NB4 (cell line): ENCODE measurements around the gene ADAM8.

ENCODE experiments used
- DNase-seq: peaks from one replicate; pipeline ENCODE4 v3.0.0; 2010; ENCODE audit warnings: low read depth
- H3K4me3 ChIP-seq: one replicate; pipeline ENCODE4 v1.5.1; 2011; ENCODE audit warnings: mild to moderate bottlenecking, low read depth, low read length, moderate library complexity
- MAX ChIP-seq: IDR thresholded peaks from 2 replicates; pipeline ENCODE4 v1.6.1; 2011; ENCODE audit warnings: low read depth, low read length
- MYC ChIP-seq: IDR thresholded peaks from 2 replicates; pipeline ENCODE4 v1.6.1; 2011; ENCODE audit warnings: low read depth, low read length
- POLR2A ChIP-seq: IDR thresholded peaks from 2 replicates; pipeline ENCODE4 v1.6.1; 2011; ENCODE audit warnings: mild to moderate bottlenecking; ENCODE audit not compliant: insufficient read length; ENCODE audit errors: extremely low read depth
- TF ChIP-seq, protein P1 (sequence below): IDR thresholded peaks from one replicate; pipeline ENCODE4 v1.5.1; 2012; ENCODE audit warnings: low read depth, low read length

ADAM8 gene

DNA sequence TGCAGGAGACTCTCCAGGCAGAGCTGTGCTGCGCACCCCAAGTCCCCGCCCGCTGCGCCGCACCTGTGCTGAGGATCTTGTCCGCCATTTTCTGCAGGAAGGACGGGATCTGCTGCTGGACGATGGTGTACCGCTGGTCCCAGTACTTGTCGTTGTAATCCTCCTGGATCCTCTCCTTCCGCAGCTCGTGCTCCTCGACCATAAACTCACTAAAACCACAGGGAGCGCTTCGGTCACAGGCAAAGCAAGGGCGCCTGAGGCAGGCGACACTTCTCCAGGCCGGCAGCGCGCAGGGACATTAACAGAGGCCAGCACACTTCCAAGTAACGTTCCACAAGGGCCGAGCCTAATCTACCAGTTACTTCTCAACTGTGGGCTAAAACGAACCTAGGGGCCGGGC lies 13.1 kb upstream of the ADAM8 start:
- TF ChIP-seq, protein P1, sequence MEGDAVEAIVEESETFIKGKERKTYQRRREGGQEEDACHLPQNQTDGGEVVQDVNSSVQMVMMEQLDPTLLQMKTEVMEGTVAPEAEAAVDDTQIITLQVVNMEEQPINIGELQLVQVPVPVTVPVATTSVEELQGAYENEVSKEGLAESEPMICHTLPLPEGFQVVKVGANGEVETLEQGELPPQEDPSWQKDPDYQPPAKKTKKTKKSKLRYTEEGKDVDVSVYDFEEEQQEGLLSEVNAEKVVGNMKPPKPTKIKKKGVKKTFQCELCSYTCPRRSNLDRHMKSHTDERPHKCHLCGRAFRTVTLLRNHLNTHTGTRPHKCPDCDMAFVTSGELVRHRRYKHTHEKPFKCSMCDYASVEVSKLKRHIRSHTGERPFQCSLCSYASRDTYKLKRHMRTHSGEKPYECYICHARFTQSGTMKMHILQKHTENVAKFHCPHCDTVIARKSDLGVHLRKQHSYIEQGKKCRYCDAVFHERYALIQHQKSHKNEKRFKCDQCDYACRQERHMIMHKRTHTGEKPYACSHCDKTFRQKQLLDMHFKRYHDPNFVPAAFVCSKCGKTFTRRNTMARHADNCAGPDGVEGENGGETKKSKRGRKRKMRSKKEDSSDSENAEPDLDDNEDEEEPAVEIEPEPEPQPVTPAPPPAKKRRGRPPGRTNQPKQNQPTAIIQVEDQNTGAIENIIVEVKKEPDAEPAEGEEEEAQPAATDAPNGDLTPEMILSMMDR, result no peak
- TF ChIP-seq MYC, result no peak
- TF ChIP-seq POLR2A, result no peak
- TF ChIP-seq MAX, result no peak
- DNase-seq, result no peak

GRCh38 chr10:133287832-133288500 lies 11.3 kb upstream of the ADAM8 start:
- DNase-seq, result no peak
- no peak overlapping the region for H3K4me3 ChIP-seq

More for the DNA sequence above, 13.1 kb upstream of the ADAM8 start:
- H3K4me3 ChIP-seq, result no peak overlapping the region

GRCh38 chr10:133286366-133286765 lies 9.7 kb upstream of the ADAM8 start:
- TF ChIP-seq MAX (no peak), MYC (no peak), POLR2A (no peak)
- TF ChIP-seq, protein P1, result no peak
- no peak for DNase-seq
- H3K4me3 ChIP-seq, result no peak overlapping the region

More at GRCh38 chr10:133287832-133288500, 11.3 kb upstream of the ADAM8 start:
- TF ChIP-seq, protein P1, result no peak
- TF ChIP-seq POLR2A (no peak), MYC (no peak), MAX (no peak)

DNA sequence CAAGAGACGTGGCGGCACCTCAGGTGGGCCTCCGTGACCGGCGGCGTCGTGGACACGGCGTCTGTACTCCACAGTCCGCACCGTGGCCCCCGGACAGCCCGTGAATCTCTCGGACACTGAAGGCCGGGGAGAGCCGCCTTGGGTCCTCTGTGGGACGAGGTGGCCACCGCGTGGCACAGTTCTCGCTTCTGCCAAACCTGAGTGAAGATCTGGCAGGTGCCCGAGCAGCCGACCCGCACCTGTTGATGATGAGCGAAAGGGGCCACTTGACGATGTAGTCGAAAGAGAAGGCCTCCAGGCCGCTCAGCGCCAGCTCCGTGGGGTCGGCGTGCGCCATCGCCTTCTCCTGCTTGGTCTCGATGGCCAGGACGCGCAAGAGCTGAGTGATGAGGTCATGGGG lies 8.5 kb upstream of the ADAM8 start:
- TF ChIP-seq POLR2A (no peak), MYC (no peak), MAX (no peak)
- TF ChIP-seq, protein P1, result no peak
- no peak overlapping the region for H3K4me3 ChIP-seq
- DNase-seq, result no peak

DNA sequence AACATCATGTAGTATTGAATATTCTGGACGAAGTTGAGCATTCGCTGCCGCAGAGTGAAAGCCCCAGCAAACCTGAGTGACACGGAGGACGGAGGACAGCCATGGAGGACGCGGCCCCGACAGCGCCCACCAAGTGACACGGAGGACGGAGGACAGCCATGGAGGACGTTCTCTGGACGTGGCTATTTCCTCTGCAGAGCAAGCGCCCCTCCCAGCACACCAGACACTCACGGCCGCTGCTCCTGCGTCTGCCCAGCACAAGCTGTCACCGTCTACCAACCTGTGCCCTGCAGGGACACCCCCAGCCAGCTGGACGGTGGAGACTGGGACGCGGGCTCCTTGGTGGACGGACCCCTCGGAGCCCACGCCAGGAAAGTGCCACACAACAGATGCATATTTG lies 7.3 kb upstream of the ADAM8 start:
- DNase-seq, result no peak
- TF ChIP-seq POLR2A, result no peak
- TF ChIP-seq, protein P1, result no peak
- no peak for TF ChIP-seq MAX
- no peak for TF ChIP-seq MYC
- H3K4me3 ChIP-seq, result no peak overlapping the region
